D341Med (cell line): ENCODE measurements around the gene IL31.

ENCODE experiments used
- DNase-seq: peaks from one replicate; pipeline ENCODE4 v3.0.0; 2012; ENCODE audit warnings: low spot score

Gene IL31

GRCh38 chr12:122155705-122156104 is 18.3 kb downstream of the IL31 start:
- DNase-seq: no peak

DNA sequence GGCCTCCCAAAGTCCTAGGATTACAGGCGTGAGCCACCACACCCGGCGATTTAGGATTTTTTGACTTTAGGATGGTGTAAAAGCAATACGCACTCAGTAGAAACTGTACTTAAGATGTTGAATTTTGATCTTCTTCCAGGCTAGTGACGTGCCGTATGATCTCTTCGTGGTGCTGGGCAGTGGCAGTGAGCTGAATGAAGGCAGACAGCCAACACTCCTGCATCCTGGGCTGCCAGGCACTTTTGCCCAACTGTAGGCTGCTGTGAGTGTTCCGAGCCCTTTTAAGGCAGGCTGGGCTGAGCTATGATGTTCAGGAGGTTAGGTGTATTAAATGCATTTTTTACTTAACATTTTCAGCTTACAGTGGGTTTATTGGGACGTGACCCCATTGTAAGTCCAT is 21.3 kb downstream of the IL31 start:
- no peak for DNase-seq

GRCh38 chr12:122150127-122150681 is 23.8 kb downstream of the IL31 start:
- DNase-seq: no peak

DNA sequence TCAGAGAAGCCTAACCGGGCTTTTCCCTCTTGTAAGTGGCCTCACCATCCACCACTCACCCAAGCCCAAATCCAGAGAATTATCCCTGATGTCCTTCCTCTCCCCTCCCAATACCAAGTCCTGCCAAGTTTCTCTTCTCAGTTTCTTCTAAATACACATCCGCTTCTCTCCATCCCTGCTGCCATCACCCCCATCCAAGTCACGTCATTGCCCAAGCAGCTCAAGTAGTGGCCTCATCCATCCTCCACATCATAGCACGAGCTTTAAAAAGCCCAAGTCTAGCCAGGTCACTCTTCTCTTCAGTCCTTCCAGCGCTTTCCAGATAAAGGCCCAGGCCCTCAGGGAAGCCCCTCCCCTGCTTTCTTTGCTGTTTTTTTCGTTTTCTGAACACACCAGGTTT is 25.4 kb downstream of the IL31 start:
- no peak for DNase-seq

DNA sequence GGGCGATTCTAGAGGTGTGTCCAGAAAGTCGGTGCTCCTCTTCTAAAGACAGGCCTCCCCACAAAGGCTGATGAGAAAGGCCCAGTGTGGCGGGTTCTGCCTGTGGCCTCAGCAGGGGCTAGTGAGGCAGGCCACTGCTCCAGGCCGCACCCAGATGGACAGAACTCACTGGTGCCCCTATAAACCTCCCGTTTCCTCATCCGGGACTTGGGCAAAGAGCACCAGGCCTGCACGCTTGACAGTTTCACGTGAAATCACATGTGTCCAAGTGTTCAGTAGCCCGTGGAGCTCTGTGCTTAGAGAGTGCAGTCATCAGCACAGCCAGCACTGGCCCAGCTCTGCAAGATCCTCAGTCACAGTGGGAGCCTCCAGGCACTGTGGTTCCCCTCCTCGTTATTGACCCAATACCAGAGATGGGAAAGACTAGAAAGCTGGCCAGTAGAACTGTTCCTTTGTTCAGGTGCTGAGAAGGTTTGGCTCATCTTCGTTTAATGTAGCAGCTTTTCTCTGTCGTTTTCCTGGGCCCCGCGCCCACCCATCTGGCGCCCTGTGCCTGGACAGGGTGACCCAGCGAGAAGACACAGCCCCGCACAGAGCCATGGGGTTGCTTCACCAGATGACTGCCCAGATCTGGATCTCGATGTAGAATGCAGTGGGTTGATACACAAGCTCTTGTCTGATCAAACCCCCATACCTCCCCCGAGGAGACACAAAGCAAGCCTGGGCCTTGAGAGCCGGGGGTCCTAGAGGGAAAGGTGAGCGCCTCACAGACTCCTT is 26.3 kb downstream of the IL31 start:
- DNase-seq: no peak

GRCh38 chr12:122145505-122146330 is 28.3 kb downstream of the IL31 start:
- no peak for DNase-seq

GRCh38 chr12:122144885-122145284 is 29.1 kb downstream of the IL31 start:
- no peak for DNase-seq

GRCh38 chr12:122142857-122143256 is 31.2 kb downstream of the IL31 start:
- DNase-seq: no peak

- DNase-seq: no peak
Measured at GRCh38 chr12:122141911-122142725, 31.9 kb downstream of the IL31 start.

- DNase-seq: no peak
Measured at GRCh38 chr12:122140467-122141257, 33.4 kb downstream of the IL31 start.

DNA sequence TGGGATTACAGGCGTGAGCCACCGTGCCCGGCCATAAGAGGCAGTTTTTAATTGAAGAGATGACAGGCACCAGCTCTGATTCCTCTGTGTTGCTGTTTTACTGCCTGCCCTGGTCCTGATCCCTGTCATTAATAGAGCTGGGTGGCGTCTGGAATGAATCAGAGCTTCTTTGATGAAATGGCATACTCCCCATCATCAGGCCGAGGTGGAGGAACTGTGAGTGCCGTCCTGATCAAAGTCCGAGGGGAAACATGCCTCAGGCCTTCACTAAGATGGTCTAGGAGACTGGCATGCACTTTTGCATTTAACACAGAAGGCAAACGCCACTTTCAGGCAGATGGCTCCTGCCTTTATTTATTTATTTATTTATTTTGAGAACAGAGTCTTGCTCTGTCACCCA is 34.1 kb downstream of the IL31 start:
- no peak for DNase-seq

DNA sequence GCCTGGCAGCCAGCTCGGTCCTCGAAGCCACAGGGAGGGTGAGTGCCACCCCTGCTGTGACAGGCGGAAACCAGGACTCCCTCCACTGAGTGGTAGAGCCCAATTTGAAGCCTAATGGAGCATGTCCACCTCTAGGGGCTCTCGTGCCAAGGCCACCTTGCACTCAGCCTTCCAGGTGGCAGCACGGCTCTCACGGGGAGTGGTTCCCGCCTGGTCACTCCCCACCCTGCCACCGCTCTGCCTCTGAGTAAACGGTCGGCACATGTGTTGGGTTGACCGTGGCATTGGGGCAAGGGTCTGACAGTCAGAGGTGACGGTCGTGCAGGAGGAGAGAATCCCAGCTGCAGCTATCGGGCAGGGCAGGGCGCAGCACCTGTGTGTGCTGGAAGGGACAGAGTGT is 34.8 kb downstream of the IL31 start:
- DNase-seq: no peak

- DNase-seq: no peak
Measured at GRCh38 chr12:122138616-122139015, 35.4 kb downstream of the IL31 start.

- DNase-seq: no peak
Measured at GRCh38 chr12:122138181-122138580, 35.8 kb downstream of the IL31 start.

DNA sequence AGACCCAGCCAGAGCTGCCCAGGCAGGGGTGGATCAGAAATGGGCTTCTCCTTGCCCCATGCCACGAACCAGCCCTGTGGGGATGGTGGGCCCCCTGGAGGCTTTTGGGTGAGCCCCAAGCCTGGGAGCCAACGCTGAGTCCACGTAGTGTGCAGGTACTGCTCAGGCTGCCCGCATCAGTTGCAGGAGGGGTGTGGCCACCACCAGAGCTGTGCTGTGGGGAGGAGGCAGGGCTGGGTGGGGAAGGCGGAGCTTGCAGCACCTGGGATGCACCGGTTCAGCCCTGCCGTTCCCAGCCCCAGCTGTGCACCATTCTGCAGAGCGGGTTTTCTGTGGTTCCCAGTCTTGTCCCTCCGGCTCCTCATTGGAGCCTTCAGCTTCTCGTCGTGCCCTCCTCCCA is 36.3 kb downstream of the IL31 start:
- DNase-seq: no peak

- no peak for DNase-seq
Measured at GRCh38 chr12:122137229-122137628, 36.8 kb downstream of the IL31 start.

- DNase-seq: no peak
Measured at GRCh38 chr12:122135437-122136031, 38.5 kb downstream of the IL31 start.

DNA sequence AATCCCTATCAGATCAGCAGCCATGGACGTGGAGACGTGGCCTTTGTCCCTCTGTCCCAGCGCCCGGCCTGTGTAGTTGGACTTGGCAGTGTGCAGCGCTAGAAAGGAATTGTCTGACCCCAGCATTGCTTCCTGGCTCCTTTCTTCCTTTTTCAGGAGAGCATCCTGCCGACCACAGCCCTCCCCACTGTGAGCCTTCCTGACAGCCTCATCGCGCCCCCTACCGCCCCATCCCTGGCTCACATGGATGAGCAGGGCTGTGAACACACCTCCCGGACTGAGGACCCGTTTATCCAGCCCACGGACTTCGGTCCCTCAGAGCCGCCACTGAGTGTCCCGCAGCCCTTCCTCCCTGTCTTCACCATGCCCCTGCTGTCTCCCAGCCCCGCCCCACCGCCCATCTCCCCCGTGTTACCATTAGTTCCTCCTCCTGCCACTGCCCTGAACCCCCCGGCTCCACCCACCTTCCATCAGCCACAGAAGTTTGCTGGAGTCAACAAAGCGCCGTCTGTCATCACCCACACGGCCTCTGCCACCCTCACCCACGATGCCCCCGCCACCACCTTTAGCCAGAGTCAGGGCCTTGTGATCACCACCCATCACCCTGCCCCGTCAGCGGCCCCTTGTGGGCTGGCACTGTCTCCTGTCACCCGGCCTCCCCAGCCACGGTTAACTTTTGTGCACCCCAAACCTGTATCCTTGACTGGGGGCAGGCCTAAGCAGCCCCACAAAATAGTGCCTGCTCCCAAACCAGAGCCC is 40.6 kb downstream of the IL31 start:
- no peak for DNase-seq

DNA sequence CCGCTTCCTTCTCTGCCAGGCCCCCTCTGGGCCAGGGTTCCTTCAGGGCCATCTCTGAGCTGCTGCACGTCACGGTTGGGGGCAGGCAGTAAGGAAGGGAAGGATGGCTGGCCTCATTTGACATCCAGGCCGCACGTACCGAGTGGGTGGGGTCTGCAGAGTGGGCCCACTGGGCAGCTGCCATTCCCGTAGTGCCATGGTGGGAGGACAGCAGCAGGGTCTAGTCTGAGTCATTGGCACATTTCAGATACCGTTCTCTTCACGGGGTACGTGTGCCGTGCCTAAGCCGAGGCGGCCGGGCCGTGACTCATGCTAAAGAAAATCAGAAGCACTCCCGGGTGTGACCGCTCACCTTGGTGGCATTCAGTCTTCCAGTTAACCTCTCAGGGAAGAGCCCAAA is 43.9 kb downstream of the IL31 start:
- DNase-seq: no peak

DNA sequence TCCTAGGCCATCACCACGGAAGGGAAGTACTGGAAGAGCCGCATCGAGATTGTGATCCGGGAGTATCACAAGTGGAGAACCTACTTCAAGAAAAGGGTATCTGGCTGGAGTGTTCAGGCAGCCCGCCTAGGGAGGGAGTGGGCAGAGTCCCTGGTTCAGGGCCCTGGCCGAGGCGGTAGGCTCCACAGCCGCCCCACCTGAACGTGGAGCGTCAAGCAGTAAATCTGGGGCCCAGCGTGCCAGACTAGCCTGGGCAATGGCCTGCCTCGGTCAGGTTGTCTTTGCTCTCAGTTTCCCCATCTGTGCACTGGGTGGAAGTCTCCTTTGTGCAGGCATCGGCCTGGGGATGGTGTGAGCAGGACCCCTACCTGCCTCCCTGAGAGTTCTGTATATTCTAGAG is 44.9 kb downstream of the IL31 start:
- DNase-seq: no peak
